WTC11 (cell line): ENCODE data around the gene LPP. TPM values are rescaled to one million over a fixed set of nuclear protein-coding genes. Genes with fewer than 3 reads are reported as not detected.
"Not testable (repeated sequence)": the region's sequence is repeated elsewhere in the genome, so short reads cannot be mapped to it uniquely, and the experiment has no call there.

Source experiments
- ATAC-seq: fragments of 200-7000 bp; cut with Tn5 transposase; 2 replicates; pipeline ENCODE4 v1.10.0; 2021; ENCODE audit warnings: mild to moderate bottlenecking, moderate library complexity
- CTCF ChIA-PET: fragments of 300-600 bp; sonication (Branson Sonifier 250); formaldehyde crosslinking; loops from one replicate; lab custom pipeline; 2021; ENCODE audit warnings: antibody characterized with exemption; lab: Charles Lee
- POLR2A ChIA-PET: fragments of 350-600 bp; sonication (Branson Sonifier 250); formaldehyde crosslinking; loops from one replicate; lab custom pipeline; 2021; ENCODE audit warnings: antibody characterized with exemption; lab: Charles Lee
- DNase-seq: peaks from one replicate; pipeline ENCODE4 v3.0.0; 2021; ENCODE audit warnings: low spot score
- H3K27ac Mint-ChIP-seq: 2 replicates; pipeline ENCODE4 v1.8.0; 2021; ENCODE audit warnings: mixed read lengths
- H3K27me3 Mint-ChIP-seq: 2 replicates; pipeline ENCODE4 v1.8.0; 2021; ENCODE audit warnings: low read depth, mild to moderate bottlenecking, moderate library complexity, mixed read lengths
- H3K36me3 Mint-ChIP-seq: 2 replicates; pipeline ENCODE4 v1.8.0; 2021; ENCODE audit warnings: mixed read lengths
- H3K4me1 Mint-ChIP-seq: 2 replicates; pipeline ENCODE4 v1.8.0; 2022; ENCODE audit warnings: mixed read lengths
- H3K4me3 Mint-ChIP-seq: 2 replicates; pipeline ENCODE4 v1.8.0; 2021; ENCODE audit warnings: mild to moderate bottlenecking, moderate library complexity, mixed read lengths
- H3K9me3 Mint-ChIP-seq: 2 replicates; pipeline ENCODE4 v1.8.0; 2021; ENCODE audit warnings: mixed read lengths
- ATF1 ChIP-seq: sonication (generic); formaldehyde crosslinking; IDR thresholded peaks from 2 replicates; pipeline ENCODE4 v1.8.1; 2023; ENCODE audit warnings: mild to moderate bottlenecking, moderate library complexity, missing genetic modification reagents
- CBFB ChIP-seq: sonication (generic); formaldehyde crosslinking; IDR thresholded peaks from 2 replicates; pipeline ENCODE4 v1.8.1; 2022; ENCODE audit warnings: mild to moderate bottlenecking, low read depth, missing genetic modification reagents
- FOXP4 ChIP-seq: sonication (generic); formaldehyde crosslinking; IDR thresholded peaks from 2 replicates; pipeline ENCODE4 v1.8.0; 2022; ENCODE audit warnings: mild to moderate bottlenecking, missing genetic modification reagents
- GABPB1 ChIP-seq: sonication (generic); formaldehyde crosslinking; IDR thresholded peaks from 2 replicates; pipeline ENCODE4 v1.8.1; 2023; ENCODE audit warnings: mild to moderate bottlenecking, missing genetic modification reagents
- IRF1 ChIP-seq: sonication (generic); formaldehyde crosslinking; IDR thresholded peaks from 2 replicates; pipeline ENCODE4 v1.8.0; 2023; ENCODE audit warnings: missing genetic modification reagents
- JAZF1 ChIP-seq: fragments of 250-450 bp; sonication (Bioruptor Pico); IDR thresholded peaks from 2 replicates; pipeline ENCODE4 v1.9.0; 2021; ENCODE audit warnings: moderate library complexity, mild to moderate bottlenecking, inconsistent platforms
- NR3C1 ChIP-seq: sonication (generic); formaldehyde crosslinking; conservative IDR thresholded peaks from 2 replicates; pipeline ENCODE4 v1.8.1; 2023; ENCODE audit warnings: low read depth, mild to moderate bottlenecking, missing genetic modification reagents
- PRRX2 ChIP-seq: fragments of 250-450 bp; sonication (Bioruptor Pico); IDR thresholded peaks from 2 replicates; pipeline ENCODE4 v1.8.0; 2021; ENCODE audit warnings: mild to moderate bottlenecking
- SMAD3 ChIP-seq: sonication (generic); formaldehyde crosslinking; IDR thresholded peaks from 2 replicates; pipeline ENCODE4 v1.8.0; 2022; ENCODE audit warnings: missing genetic modification reagents, mild to moderate bottlenecking, borderline replicate concordance
- SOX15 ChIP-seq: fragments of 250-450 bp; sonication (Bioruptor Pico); IDR thresholded peaks from 2 replicates; pipeline ENCODE4 v1.9.0; 2021; ENCODE audit warnings: mild to moderate bottlenecking
- USF1 ChIP-seq: sonication (generic); formaldehyde crosslinking; IDR thresholded peaks from 2 replicates; pipeline ENCODE4 v1.8.0; 2022; ENCODE audit warnings: mild to moderate bottlenecking, missing genetic modification reagents
- ZBTB21 ChIP-seq: sonication (generic); formaldehyde crosslinking; IDR thresholded peaks from 2 replicates; pipeline ENCODE4 v1.8.1; 2023; ENCODE audit warnings: mild to moderate bottlenecking, missing genetic modification reagents, borderline replicate concordance
- ZNF121 ChIP-seq: sonication (generic); formaldehyde crosslinking; IDR thresholded peaks from 2 replicates; pipeline ENCODE4 v1.8.0; 2023; ENCODE audit warnings: missing genetic modification reagents
- ZNF281 ChIP-seq: sonication (generic); formaldehyde crosslinking; IDR thresholded peaks from 2 replicates; pipeline ENCODE4 v1.8.0; 2023; ENCODE audit warnings: mild to moderate bottlenecking, missing genetic modification reagents
- ZNF396 ChIP-seq: fragments of 250-450 bp; sonication (Bioruptor Pico); IDR thresholded peaks from 2 replicates; pipeline ENCODE4 v1.8.0; 2021; ENCODE audit warnings: mild to moderate bottlenecking, moderate library complexity, borderline replicate concordance
- ZNF423 ChIP-seq: fragments of 250-450 bp; sonication (Bioruptor Pico); IDR thresholded peaks from 2 replicates; pipeline ENCODE4 v2.1.2; 2022; ENCODE audit warnings: mild to moderate bottlenecking, moderate library complexity
- total RNA-seq: library from RNA; stranded (reverse); gene quantifications from 3 replicates; pipeline ENCODE4 v1.2.3, GENCODE V29; 2021
- TF ChIP-seq, protein P1 (sequence below): sonication (generic); formaldehyde crosslinking; IDR thresholded peaks from 2 replicates; pipeline ENCODE4 v1.8.1; 2022; ENCODE audit warnings: low read depth, mild to moderate bottlenecking, moderate library complexity, missing genetic modification reagents, borderline replicate concordance
- TF ChIP-seq, protein P2 (sequence below): sonication (generic); formaldehyde crosslinking; IDR thresholded peaks from 2 replicates; pipeline ENCODE4 v1.8.1; 2023; ENCODE audit warnings: mild to moderate bottlenecking, missing genetic modification reagents, moderate library complexity
- TF ChIP-seq, protein P3 (sequence below): fragments of 250-450 bp; sonication (Bioruptor Pico); IDR thresholded peaks from 2 replicates; pipeline ENCODE4 v1.9.0; 2021; ENCODE audit warnings: mild to moderate bottlenecking

Gene LPP
- total RNA-seq, 1 experiment from 2014 or later, result 49.6 TPM

- TF ChIP-seq, protein P1, sequence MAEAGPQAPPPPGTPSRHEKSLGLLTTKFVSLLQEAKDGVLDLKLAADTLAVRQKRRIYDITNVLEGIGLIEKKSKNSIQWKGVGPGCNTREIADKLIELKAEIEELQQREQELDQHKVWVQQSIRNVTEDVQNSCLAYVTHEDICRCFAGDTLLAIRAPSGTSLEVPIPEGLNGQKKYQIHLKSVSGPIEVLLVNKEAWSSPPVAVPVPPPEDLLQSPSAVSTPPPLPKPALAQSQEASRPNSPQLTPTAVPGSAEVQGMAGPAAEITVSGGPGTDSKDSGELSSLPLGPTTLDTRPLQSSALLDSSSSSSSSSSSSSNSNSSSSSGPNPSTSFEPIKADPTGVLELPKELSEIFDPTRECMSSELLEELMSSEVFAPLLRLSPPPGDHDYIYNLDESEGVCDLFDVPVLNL, result no peak
- TF ChIP-seq NR3C1 (CRISPR knock-in tag) (no peak), CBFB (CRISPR knock-in tag) (no peak), ZNF396 (no peak), IRF1 (CRISPR knock-in tag) (no peak), ZNF281 (CRISPR knock-in tag) (no peak), PRRX2 (no peak)
- TF ChIP-seq, all 79 proteins: peak for 0
Measured at GRCh38 chr3:188700918-188701317, 547.0 kb downstream of the LPP start (continued).

DNA sequence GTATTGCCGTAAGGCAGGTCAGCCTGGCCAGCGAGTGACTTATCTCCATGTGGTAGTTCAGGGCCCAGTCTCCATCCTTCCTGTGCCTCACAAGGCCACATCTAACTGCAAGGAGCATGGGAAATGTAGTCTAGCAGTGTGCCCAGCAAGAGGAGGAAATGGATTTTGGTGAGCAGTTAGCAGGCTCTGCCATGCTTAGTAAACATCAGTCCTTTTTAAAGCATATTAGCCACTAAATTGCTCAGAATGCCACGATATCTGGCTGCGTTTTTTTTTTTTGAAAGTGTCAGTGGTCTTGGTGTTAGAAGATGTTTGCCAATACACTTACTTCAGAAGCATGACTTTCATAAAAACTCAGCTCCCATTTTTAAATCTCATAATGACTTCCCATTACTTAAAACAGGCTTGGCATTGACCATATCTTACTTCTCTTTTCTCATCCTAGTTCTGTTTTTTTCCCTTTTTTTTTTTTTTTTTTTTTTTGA lies 547.6 kb downstream of the LPP start:
- ATAC-seq, result peak; percentile 91
- Mint-ChIP-seq H3K4me3 (no peak overlapping the region), H3K36me3 (no peaks in the 10 kb centered on the region), H3K27ac (no peak overlapping the region)
- POLR2A ChIA-PET, result no interaction called here
- no peak for TF ChIP-seq JAZF1 (CRISPR knock-in tag)
- TF ChIP-seq, protein P2, sequence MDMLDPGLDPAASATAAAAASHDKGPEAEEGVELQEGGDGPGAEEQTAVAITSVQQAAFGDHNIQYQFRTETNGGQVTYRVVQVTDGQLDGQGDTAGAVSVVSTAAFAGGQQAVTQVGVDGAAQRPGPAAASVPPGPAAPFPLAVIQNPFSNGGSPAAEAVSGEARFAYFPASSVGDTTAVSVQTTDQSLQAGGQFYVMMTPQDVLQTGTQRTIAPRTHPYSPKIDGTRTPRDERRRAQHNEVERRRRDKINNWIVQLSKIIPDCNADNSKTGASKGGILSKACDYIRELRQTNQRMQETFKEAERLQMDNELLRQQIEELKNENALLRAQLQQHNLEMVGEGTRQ (CRISPR knock-in tag), result peak; percentile 52
- TF ChIP-seq, all 79 proteins: peak for 1
- DNase-seq, result peak; percentile 13
- Mint-ChIP-seq H3K4me1 (peaks cover 11% of the 10 kb centered on the region), H3K27me3 (no peaks in the 10 kb centered on the region), H3K9me3 (no peaks in the 10 kb centered on the region)
- CTCF ChIA-PET, result no interaction called here

GRCh38 chr3:188702028-188702427 lies 548.1 kb downstream of the LPP start:
- ATAC-seq, CTCF ChIA-PET, H3K27ac Mint-ChIP-seq, H3K36me3 Mint-ChIP-seq, H3K4me3 Mint-ChIP-seq, H3K9me3 Mint-ChIP-seq, DNase-seq, POLR2A ChIA-PET, H3K27me3 Mint-ChIP-seq, H3K4me1 Mint-ChIP-seq: not testable (repeated sequence)

- no peaks in the 10 kb centered on the region for H3K27me3 Mint-ChIP-seq
- H3K27ac Mint-ChIP-seq, result no peak overlapping the region
- ATAC-seq (no peak), DNase-seq (no peak)
- no peaks in the 10 kb centered on the region for H3K36me3 Mint-ChIP-seq
- ChIA-PET CTCF (no interaction called here), POLR2A (no interaction called here)
- no peaks in the 10 kb centered on the region for H3K9me3 Mint-ChIP-seq
- H3K4me3 Mint-ChIP-seq, result no peak overlapping the region
- 0 out of 2 replicates have a peak, but pooled peaks cover 3% of the 10 kb centered on the region for H3K4me1 Mint-ChIP-seq
- TF ChIP-seq FOXP4 (CRISPR knock-in tag) (no peak), SMAD3 (CRISPR knock-in tag) (no peak), SOX15 (CRISPR knock-in tag) (no peak), ATF1 (CRISPR knock-in tag) (no peak), ZBTB21 (CRISPR knock-in tag) (no peak), ZNF423 (CRISPR knock-in tag) (no peak), USF1 (CRISPR knock-in tag) (no peak), ZNF121 (CRISPR knock-in tag) (no peak), GABPB1 (CRISPR knock-in tag) (no peak)
- TF ChIP-seq, protein P3, sequence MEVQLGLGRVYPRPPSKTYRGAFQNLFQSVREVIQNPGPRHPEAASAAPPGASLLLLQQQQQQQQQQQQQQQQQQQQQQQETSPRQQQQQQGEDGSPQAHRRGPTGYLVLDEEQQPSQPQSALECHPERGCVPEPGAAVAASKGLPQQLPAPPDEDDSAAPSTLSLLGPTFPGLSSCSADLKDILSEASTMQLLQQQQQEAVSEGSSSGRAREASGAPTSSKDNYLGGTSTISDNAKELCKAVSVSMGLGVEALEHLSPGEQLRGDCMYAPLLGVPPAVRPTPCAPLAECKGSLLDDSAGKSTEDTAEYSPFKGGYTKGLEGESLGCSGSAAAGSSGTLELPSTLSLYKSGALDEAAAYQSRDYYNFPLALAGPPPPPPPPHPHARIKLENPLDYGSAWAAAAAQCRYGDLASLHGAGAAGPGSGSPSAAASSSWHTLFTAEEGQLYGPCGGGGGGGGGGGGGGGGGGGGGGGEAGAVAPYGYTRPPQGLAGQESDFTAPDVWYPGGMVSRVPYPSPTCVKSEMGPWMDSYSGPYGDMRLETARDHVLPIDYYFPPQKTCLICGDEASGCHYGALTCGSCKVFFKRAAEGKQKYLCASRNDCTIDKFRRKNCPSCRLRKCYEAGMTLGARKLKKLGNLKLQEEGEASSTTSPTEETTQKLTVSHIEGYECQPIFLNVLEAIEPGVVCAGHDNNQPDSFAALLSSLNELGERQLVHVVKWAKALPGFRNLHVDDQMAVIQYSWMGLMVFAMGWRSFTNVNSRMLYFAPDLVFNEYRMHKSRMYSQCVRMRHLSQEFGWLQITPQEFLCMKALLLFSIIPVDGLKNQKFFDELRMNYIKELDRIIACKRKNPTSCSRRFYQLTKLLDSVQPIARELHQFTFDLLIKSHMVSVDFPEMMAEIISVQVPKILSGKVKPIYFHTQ (CRISPR knock-in tag), result no peak
Measured at GRCh38 chr3:188706176-188706575, 552.2 kb downstream of the LPP start.
